ENCODE results near the gene FMN1. TPM values are rescaled to one million over a fixed set of nuclear protein-coding genes. Genes with fewer than 3 reads are reported as not detected.

The FMN1 gene
- total RNA-seq, 1 experiment from 2014 or later = 1.2 TPM

GRCh38 chr15:32972686-32973085, 221.8 kb downstream of the FMN1 start:
- no peak for DNase-seq (ENCODE audit: unreplicated experiment)
- no TSS peak for BruUV-seq (replicated peaks)
- ChIA-PET POLR2A (interaction anchor here (0.7 kb wide), 1 partner anchor 129 kb away, joined by 3 read pairs; no protein-coding TSS in a partner anchor), CTCF (interaction anchor here (0.6 kb wide), 1 partner anchor 133 kb away, joined by 4 read pairs; no protein-coding TSS in a partner anchor)
- no peaks in the 10 kb centered on the region for H3K9me3 Mint-ChIP-seq (ENCODE audit: unreplicated experiment)
- H3K27me3 Mint-ChIP-seq (ENCODE audit: insufficient read depth, unreplicated experiment) = peaks cover 11% of the 10 kb centered on the region
- intact Hi-C loops (cut with micrococcal nuclease) = no loop called here
- H3K4me3 Mint-ChIP-seq (ENCODE audit: unreplicated experiment) = no peak overlapping the region
- H3K27ac Mint-ChIP-seq (ENCODE audit: low read depth, unreplicated experiment) = no peak overlapping the region
- TF ChIP-seq CTCF (IDR thresholded peaks at IDR 0.05; ENCODE audit: unreplicated experiment) = no peak
- no peaks in the 10 kb centered on the region for H3K4me1 Mint-ChIP-seq (ENCODE audit: insufficient read depth, unreplicated experiment)
- H3K36me3 Mint-ChIP-seq (ENCODE audit: insufficient read depth, unreplicated experiment) = no peaks in the 10 kb centered on the region

GRCh38 chr15:32970847-32971246, 223.7 kb downstream of the FMN1 start:
- Mint-ChIP-seq H3K27me3 (ENCODE audit: insufficient read depth, unreplicated experiment) (peaks cover 3% of the 10 kb centered on the region), H3K4me3 (ENCODE audit: unreplicated experiment) (no peak overlapping the region), H3K4me1 (ENCODE audit: insufficient read depth, unreplicated experiment) (no peaks in the 10 kb centered on the region), H3K9me3 (ENCODE audit: unreplicated experiment) (no peaks in the 10 kb centered on the region), H3K27ac (ENCODE audit: low read depth, unreplicated experiment) (no peak overlapping the region), H3K36me3 (ENCODE audit: insufficient read depth, unreplicated experiment) (no peaks in the 10 kb centered on the region)
- TF ChIP-seq CTCF (IDR thresholded peaks at IDR 0.05; ENCODE audit: unreplicated experiment) = no peak
- ChIA-PET CTCF (interaction anchor here (1.0 to 2.2 kb wide), 3 partner anchors 14 to 35 kb away, joined by 3 to 8 read pairs (median 6); no protein-coding TSS in a partner anchor), POLR2A (no interaction called here)
- BruUV-seq (replicated peaks) = no TSS peak
- DNase-seq (ENCODE audit: unreplicated experiment) = no peak
- intact Hi-C loops (cut with micrococcal nuclease) = no loop called here

- H3K4me1 Mint-ChIP-seq (ENCODE audit: insufficient read depth, unreplicated experiment) = no peaks in the 10 kb centered on the region
- no peak for TF ChIP-seq CTCF (IDR thresholded peaks at IDR 0.05; ENCODE audit: unreplicated experiment)
- no peaks in the 10 kb centered on the region for H3K36me3 Mint-ChIP-seq (ENCODE audit: insufficient read depth, unreplicated experiment)
- H3K27me3 Mint-ChIP-seq (ENCODE audit: insufficient read depth, unreplicated experiment) = no peaks in the 10 kb centered on the region
- H3K27ac Mint-ChIP-seq (ENCODE audit: low read depth, unreplicated experiment) = no peak overlapping the region
- ChIA-PET CTCF (interaction anchor here (0.6 to 1.7 kb wide), 3 partner anchors 11 to 134 kb away, joined by 3 to 4 read pairs (median 3); no protein-coding TSS in a partner anchor), POLR2A (interaction anchor here (1.0 kb wide), 1 partner anchor 13 kb away, joined by 3 read pairs; no protein-coding TSS in a partner anchor)
- BruUV-seq (replicated peaks) = no TSS peak
- intact Hi-C loops (cut with micrococcal nuclease) = no loop called here
- H3K4me3 Mint-ChIP-seq (ENCODE audit: unreplicated experiment) = no peak overlapping the region
- H3K9me3 Mint-ChIP-seq (ENCODE audit: unreplicated experiment) = no peaks in the 10 kb centered on the region
- no peak for DNase-seq (ENCODE audit: unreplicated experiment)
These were observed 227.0 kb downstream of the FMN1 start for GRCh38 chr15:32967521-32967920.

- H3K4me1 Mint-ChIP-seq (ENCODE audit: insufficient read depth, unreplicated experiment) = no peaks in the 10 kb centered on the region
- no peak overlapping the region for H3K27ac Mint-ChIP-seq (ENCODE audit: low read depth, unreplicated experiment)
- H3K36me3 Mint-ChIP-seq (ENCODE audit: insufficient read depth, unreplicated experiment) = no peaks in the 10 kb centered on the region
- no peak for TF ChIP-seq CTCF (IDR thresholded peaks at IDR 0.05; ENCODE audit: unreplicated experiment)
- no peaks in the 10 kb centered on the region for H3K9me3 Mint-ChIP-seq (ENCODE audit: unreplicated experiment)
- ChIA-PET CTCF (interaction anchor here (1.7 kb wide), 1 partner anchor 10 kb away, joined by 4 read pairs; no protein-coding TSS in a partner anchor), POLR2A (interaction anchor here (1.0 kb wide), 1 partner anchor 14 kb away, joined by 3 read pairs; no protein-coding TSS in a partner anchor)
- no peaks in the 10 kb centered on the region for H3K27me3 Mint-ChIP-seq (ENCODE audit: insufficient read depth, unreplicated experiment)
- intact Hi-C loops (cut with micrococcal nuclease) = no loop called here
- DNase-seq (ENCODE audit: unreplicated experiment) = no peak
- BruUV-seq (replicated peaks) = no TSS peak
- no peak overlapping the region for H3K4me3 Mint-ChIP-seq (ENCODE audit: unreplicated experiment)
These were observed 228.0 kb downstream of the FMN1 start for GRCh38 chr15:32966512-32966911.

Data from MCF 10A (cell line).